Measurements from ENCODE around the gene KCNT2. TPM values are rescaled to one million over a fixed set of nuclear protein-coding genes. Genes with fewer than 3 reads are reported as not detected.
"Not testable (repeated sequence)": the region's sequence is repeated elsewhere in the genome, so short reads cannot be mapped to it uniquely, and the experiment has no call there.

The KCNT2 gene
- total RNA-seq, 2 experiments from 2014 or later, result not detected

DNA sequence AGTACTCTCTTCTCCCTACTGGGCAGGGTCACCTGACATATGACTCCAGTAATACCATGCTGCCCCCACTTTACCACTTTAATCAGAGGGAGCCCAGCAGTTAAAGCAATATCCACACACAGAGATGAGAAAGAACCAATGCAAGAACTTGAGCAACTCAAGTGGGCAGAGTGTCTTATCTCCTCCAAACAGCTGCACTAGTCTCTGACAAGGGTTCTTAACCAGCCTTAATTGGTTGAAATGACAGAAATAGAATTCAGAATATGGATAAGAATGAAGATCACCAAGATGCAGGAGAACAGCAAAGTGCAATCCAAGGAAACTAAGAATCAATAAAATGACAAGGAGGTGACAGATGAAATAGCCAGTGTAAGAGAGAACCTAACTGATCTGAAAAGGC is 91.0 kb downstream of the KCNT2 start:
- no peak for TF ChIP-seq CTCF (IDR thresholded peaks at IDR 0.05)
- no peak for DNase-seq
- no peak overlapping the region for H3K4me3 Mint-ChIP-seq
- ChIA-PET POLR2A (no interaction called here), CTCF (no interaction called here)
- intact Hi-C loops (cut with micrococcal nuclease), result no loop called here
- no peaks in the 10 kb centered on the region for H3K36me3 Mint-ChIP-seq (ENCODE audit: low read depth)
- no peaks in the 10 kb centered on the region for H3K4me1 Mint-ChIP-seq (ENCODE audit: low read depth)
- ATAC-seq, result no peak
- H3K9me3 Mint-ChIP-seq, result peaks cover 1% of the 10 kb centered on the region
- no peaks in the 10 kb centered on the region for H3K27me3 Mint-ChIP-seq
- no peak overlapping the region for H3K27ac Mint-ChIP-seq

- Mint-ChIP-seq H3K27me3 (no peaks in the 10 kb centered on the region), H3K36me3 (ENCODE audit: low read depth) (no peaks in the 10 kb centered on the region), H3K27ac (no peak overlapping the region), H3K4me1 (ENCODE audit: low read depth) (no peaks in the 10 kb centered on the region), H3K4me3 (no peak overlapping the region), H3K9me3 (peaks cover 1% of the 10 kb centered on the region)
- ChIA-PET POLR2A (no interaction called here), CTCF (no interaction called here)
- TF ChIP-seq CTCF (IDR thresholded peaks at IDR 0.05), result no peak
- intact Hi-C loops (cut with micrococcal nuclease), result no loop called here
- DNase-seq (no peak), ATAC-seq (no peak)
Observed at GRCh38 chr1:196516373-196516772, 91.9 kb downstream of the KCNT2 start.

GRCh38 chr1:196515904-196516303 is 92.3 kb downstream of the KCNT2 start:
- H3K27me3 Mint-ChIP-seq, result no peaks in the 10 kb centered on the region
- H3K9me3 Mint-ChIP-seq, result peaks cover 1% of the 10 kb centered on the region
- no peaks in the 10 kb centered on the region for H3K36me3 Mint-ChIP-seq (ENCODE audit: low read depth)
- no peak for TF ChIP-seq CTCF (IDR thresholded peaks at IDR 0.05)
- ChIA-PET POLR2A (no interaction called here), CTCF (no interaction called here)
- intact Hi-C loops (cut with micrococcal nuclease), result no loop called here
- no peak for DNase-seq
- ATAC-seq, result no peak
- no peaks in the 10 kb centered on the region for H3K4me1 Mint-ChIP-seq (ENCODE audit: low read depth)
- H3K27ac Mint-ChIP-seq, result no peak overlapping the region
- H3K4me3 Mint-ChIP-seq, result no peak overlapping the region

- CTCF ChIA-PET, result no interaction called here
- H3K9me3 Mint-ChIP-seq, result peaks cover under 1% of the 10 kb centered on the region
- POLR2A ChIA-PET, result no interaction called here
- no peaks in the 10 kb centered on the region for H3K27me3 Mint-ChIP-seq
- no peaks in the 10 kb centered on the region for H3K4me1 Mint-ChIP-seq (ENCODE audit: low read depth)
- intact Hi-C loops (cut with micrococcal nuclease), result no loop called here
- no peak for TF ChIP-seq CTCF (IDR thresholded peaks at IDR 0.05)
- no peak overlapping the region for H3K27ac Mint-ChIP-seq
- no peak overlapping the region for H3K4me3 Mint-ChIP-seq
- no peak for DNase-seq
- H3K36me3 Mint-ChIP-seq (ENCODE audit: low read depth), result no peaks in the 10 kb centered on the region
- no peak for ATAC-seq
Observed at GRCh38 chr1:196513821-196514220, 94.4 kb downstream of the KCNT2 start.

DNA sequence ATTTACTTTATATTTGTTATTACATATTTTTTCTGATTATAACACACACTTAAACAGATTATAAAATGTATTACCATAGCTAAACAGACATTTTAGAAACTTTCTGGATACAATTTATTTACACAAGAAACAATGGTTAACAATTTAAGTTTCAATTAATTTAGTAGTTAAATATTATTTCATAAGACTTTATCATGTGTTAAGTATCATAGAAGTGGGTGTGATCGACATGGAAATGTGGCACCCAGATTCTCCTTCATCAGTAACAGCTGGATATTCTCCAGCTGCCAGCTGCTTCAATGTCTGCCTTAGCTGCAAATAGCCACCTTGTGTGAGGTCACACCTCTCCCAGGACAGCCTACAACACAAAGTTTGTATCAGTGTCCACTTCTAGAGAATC is 97.8 kb downstream of the KCNT2 start:
- Mint-ChIP-seq H3K4me1 (ENCODE audit: low read depth) (no peaks in the 10 kb centered on the region), H3K27me3 (no peaks in the 10 kb centered on the region), H3K4me3 (no peak overlapping the region), H3K27ac (no peak overlapping the region), H3K36me3 (ENCODE audit: low read depth) (no peaks in the 10 kb centered on the region), H3K9me3 (no peaks in the 10 kb centered on the region)
- ChIA-PET POLR2A (no interaction called here), CTCF (no interaction called here)
- ATAC-seq (no peak), DNase-seq (no peak)
- intact Hi-C loops (cut with micrococcal nuclease), result no loop called here
- TF ChIP-seq CTCF (IDR thresholded peaks at IDR 0.05), result no peak

- ATAC-seq; H3K36me3 Mint-ChIP-seq (ENCODE audit: low read depth); H3K27me3 Mint-ChIP-seq; H3K27ac Mint-ChIP-seq; H3K9me3 Mint-ChIP-seq; DNase-seq; H3K4me3 Mint-ChIP-seq; intact Hi-C loops (cut with micrococcal nuclease); H3K4me1 Mint-ChIP-seq (ENCODE audit: low read depth); POLR2A ChIA-PET; CTCF ChIA-PET: not testable (repeated sequence)
Observed at GRCh38 chr1:196504224-196504623, 104.0 kb downstream of the KCNT2 start.
